ENCODE data around the gene MIS18BP1. TPM values are rescaled to one million over a fixed set of nuclear protein-coding genes. Genes with fewer than 3 reads are reported as not detected.
"Not testable (repeated sequence)": the region's sequence is repeated elsewhere in the genome, so short reads cannot be mapped to it uniquely, and the experiment has no call there.

The MIS18BP1 gene
- total RNA-seq, 1 donor from 2014 or later = 81.2 TPM

- intact Hi-C loops (cut with micrococcal nuclease) = no loop called here
Observed at GRCh38 chr14:45246691-45247090, 6.3 kb downstream of the MIS18BP1 start.

GRCh38 chr14:45246151-45246550 is 6.9 kb downstream of the MIS18BP1 start:
- intact Hi-C loops (cut with micrococcal nuclease) = no loop called here

- intact Hi-C loops (cut with micrococcal nuclease) = no loop called here
Observed at GRCh38 chr14:45242706-45243105, 10.3 kb downstream of the MIS18BP1 start.

- intact Hi-C loops (cut with micrococcal nuclease) = no loop called here
Observed at GRCh38 chr14:45238988-45239387, 14.0 kb downstream of the MIS18BP1 start.

- intact Hi-C loops (cut with micrococcal nuclease) = no loop called here
Observed at GRCh38 chr14:45227566-45227965, 25.4 kb downstream of the MIS18BP1 start.

GRCh38 chr14:45222485-45223262 is 30.3 kb downstream of the MIS18BP1 start:
- intact Hi-C loops (cut with micrococcal nuclease) = no loop called here

GRCh38 chr14:45214341-45214740 is 38.7 kb downstream of the MIS18BP1 start:
- intact Hi-C loops (cut with micrococcal nuclease) = not testable (repeated sequence)

- intact Hi-C loops (cut with micrococcal nuclease) = not testable (repeated sequence)
Observed at GRCh38 chr14:45213716-45214115, 39.3 kb downstream of the MIS18BP1 start.

- intact Hi-C loops (cut with micrococcal nuclease) = no loop called here
Observed at GRCh38 chr14:45212231-45212630, 40.8 kb downstream of the MIS18BP1 start.

- intact Hi-C loops (cut with micrococcal nuclease) = no loop called here
Observed at GRCh38 chr14:45211295-45211694, 41.7 kb downstream of the MIS18BP1 start.

- intact Hi-C loops (cut with micrococcal nuclease) = no loop called here
Observed at GRCh38 chr14:45210159-45210558, 42.8 kb downstream of the MIS18BP1 start.

- intact Hi-C loops (cut with micrococcal nuclease) = loop anchor here (5.0 kb wide), 1 partner anchor 67 kb away; the partner anchor contains the start of gene FANCM
Observed at GRCh38 chr14:45204241-45204640, 48.8 kb downstream of the MIS18BP1 start.

- intact Hi-C loops (cut with micrococcal nuclease) = loop anchor here (5.0 kb wide), 1 partner anchor 65 kb away; the partner anchor contains the start of gene FANCM
Observed at GRCh38 chr14:45201905-45202304, 51.1 kb downstream of the MIS18BP1 start.

GRCh38 chr14:45199230-45199629 is 53.8 kb downstream of the MIS18BP1 start:
- intact Hi-C loops (cut with micrococcal nuclease) = no loop called here

- intact Hi-C loops (cut with micrococcal nuclease) = no loop called here
Observed at GRCh38 chr14:45198551-45198950, 54.5 kb downstream of the MIS18BP1 start.

GRCh38 chr14:45194964-45195363 is 58.0 kb downstream of the MIS18BP1 start:
- intact Hi-C loops (cut with micrococcal nuclease) = no loop called here

GRCh38 chr14:45185100-45185814 is 67.7 kb downstream of the MIS18BP1 start:
- intact Hi-C loops (cut with micrococcal nuclease) = no loop called here

GRCh38 chr14:45181806-45182205 is 71.2 kb downstream of the MIS18BP1 start:
- intact Hi-C loops (cut with micrococcal nuclease) = no loop called here

- intact Hi-C loops (cut with micrococcal nuclease) = no loop called here
Observed at GRCh38 chr14:45181329-45181728, 71.7 kb downstream of the MIS18BP1 start.

GRCh38 chr14:45177076-45177475 is 75.9 kb downstream of the MIS18BP1 start:
- intact Hi-C loops (cut with micrococcal nuclease) = no loop called here

- intact Hi-C loops (cut with micrococcal nuclease) = no loop called here
Observed at GRCh38 chr14:45169906-45170305, 83.1 kb downstream of the MIS18BP1 start.

- intact Hi-C loops (cut with micrococcal nuclease) = loop anchor here (1.0 kb wide), 1 partner anchor 112 kb away; no protein-coding TSS in a partner anchor
Observed at GRCh38 chr14:45156067-45156466, 96.9 kb downstream of the MIS18BP1 start.

Measured in T-helper 2 cell treated with Interferon-gamma antibody and Interleukin-4, amounts not matched to agents 100 ng/mL and 5 ng/mL, for 36 hours (primary cell).